ENCODE results near the gene PCNX2. TPM values are rescaled to one million over a fixed set of nuclear protein-coding genes. Genes with fewer than 3 reads are reported as not detected.

The PCNX2 gene
- total RNA-seq, 1 experiment from 2014 or later, result 50.8 TPM

- POLR2A ChIA-PET, result no interaction called here
- TF ChIP-seq SMAD4 (CRISPR knock-in tag; IDR thresholded peaks at IDR 0.05) (no peak), AR (CRISPR knock-in tag; IDR thresholded peaks at IDR 0.05) (no peak), TP53 (CRISPR knock-in tag; IDR thresholded peaks at IDR 0.05) (no peak), PRDM15 (CRISPR knock-in tag; IDR thresholded peaks at IDR 0.05) (no peak), HMGA2 (CRISPR knock-in tag; IDR thresholded peaks at IDR 0.05) (no peak), AFF4 (CRISPR knock-in tag; IDR thresholded peaks at IDR 0.05; ENCODE audit: borderline replicate concordance) (no peak), ELF4 (CRISPR knock-in tag; IDR thresholded peaks at IDR 0.05; ENCODE audit: low read depth) (no peak), ZNF121 (CRISPR knock-in tag; IDR thresholded peaks at IDR 0.05) (no peak), ZNF423 (CRISPR knock-in tag; IDR thresholded peaks at IDR 0.05) (no peak), NFATC4 (CRISPR knock-in tag; IDR thresholded peaks at IDR 0.05) (no peak), HMGXB4 (CRISPR knock-in tag; IDR thresholded peaks at IDR 0.05) (no peak), ESRRA (CRISPR knock-in tag; IDR thresholded peaks at IDR 0.05; ENCODE audit: borderline replicate concordance) (no peak), MLX (CRISPR knock-in tag; IDR thresholded peaks at IDR 0.05) (no peak), FOXP4 (CRISPR knock-in tag; IDR thresholded peaks at IDR 0.05) (no peak), PRRX2 (CRISPR knock-in tag; IDR thresholded peaks at IDR 0.05) (no peak), ATF2 (CRISPR knock-in tag; IDR thresholded peaks at IDR 0.05; ENCODE audit: borderline replicate concordance, low read depth) (no peak), RELA (CRISPR knock-in tag; IDR thresholded peaks at IDR 0.05; ENCODE audit: borderline replicate concordance) (no peak), STAT6 (CRISPR knock-in tag; conservative IDR thresholded peaks at IDR 0.05; ENCODE audit: low read depth) (no peak)
- Mint-ChIP-seq H3K9me3 (peaks cover 4% of the 10 kb centered on the region; the same call in 1 of the 2 replicates), H3K4me1 (no peaks in the 10 kb centered on the region), H3K27ac (no peak overlapping the region), H3K27me3 (ENCODE audit: low read depth) (no peaks in the 10 kb centered on the region), H3K4me3 (no peak overlapping the region), H3K36me3 (no peaks in the 10 kb centered on the region)
- no peak for ATAC-seq
- no peak for DNase-seq (ENCODE audit: low spot score)
- CTCF ChIA-PET, result no interaction called here
Measured at GRCh38 chr1:232937741-232938375, 357.7 kb downstream of the PCNX2 start.

Data from WTC11 (cell line).